ENCODE measurements around the gene GALK2. TPM values are rescaled to one million over a fixed set of nuclear protein-coding genes. Genes with fewer than 3 reads are reported as not detected.

Gene GALK2
- total RNA-seq, 2 experiments from 2014 or later: 27.9 to 31.5 TPM

DNA sequence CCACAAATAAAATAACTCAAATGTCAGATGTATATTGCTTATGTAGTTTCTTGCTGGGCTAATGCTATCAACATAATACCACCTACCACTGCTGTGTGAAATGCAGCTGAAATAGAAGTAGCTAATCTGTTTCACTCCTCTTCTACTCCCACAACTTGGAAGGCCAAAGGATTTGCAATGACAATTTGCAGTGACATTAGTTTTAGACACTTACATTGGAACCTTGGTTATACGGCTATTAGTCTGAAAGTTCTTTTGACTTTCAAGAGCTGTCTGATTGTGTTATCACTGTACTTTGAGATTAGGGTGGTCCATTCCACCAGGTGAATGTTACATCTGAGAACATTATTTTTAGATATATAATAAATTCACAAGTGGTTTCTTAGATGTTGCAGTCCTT, 48.1 kb upstream of the GALK2 start:
- no peaks in the 10 kb centered on the region; the same call in 1 of the 2 replicates for H4K20me1 ChIP-seq (ENCODE audit: insufficient read depth, low read length)
- intact Hi-C loops (cut with micrococcal nuclease; ENCODE audit: unreplicated experiment): no loop called here
- no peaks in the 10 kb centered on the region for H3K9me2 ChIP-seq (ENCODE audit: insufficient read depth, low read length)
- no peak for TF ChIP-seq EZH2phosphoT487 (IDR thresholded peaks at IDR 0.05; ENCODE audit: borderline replicate concordance, low read depth, low read length)
- TF ChIP-seq, protein P1, sequence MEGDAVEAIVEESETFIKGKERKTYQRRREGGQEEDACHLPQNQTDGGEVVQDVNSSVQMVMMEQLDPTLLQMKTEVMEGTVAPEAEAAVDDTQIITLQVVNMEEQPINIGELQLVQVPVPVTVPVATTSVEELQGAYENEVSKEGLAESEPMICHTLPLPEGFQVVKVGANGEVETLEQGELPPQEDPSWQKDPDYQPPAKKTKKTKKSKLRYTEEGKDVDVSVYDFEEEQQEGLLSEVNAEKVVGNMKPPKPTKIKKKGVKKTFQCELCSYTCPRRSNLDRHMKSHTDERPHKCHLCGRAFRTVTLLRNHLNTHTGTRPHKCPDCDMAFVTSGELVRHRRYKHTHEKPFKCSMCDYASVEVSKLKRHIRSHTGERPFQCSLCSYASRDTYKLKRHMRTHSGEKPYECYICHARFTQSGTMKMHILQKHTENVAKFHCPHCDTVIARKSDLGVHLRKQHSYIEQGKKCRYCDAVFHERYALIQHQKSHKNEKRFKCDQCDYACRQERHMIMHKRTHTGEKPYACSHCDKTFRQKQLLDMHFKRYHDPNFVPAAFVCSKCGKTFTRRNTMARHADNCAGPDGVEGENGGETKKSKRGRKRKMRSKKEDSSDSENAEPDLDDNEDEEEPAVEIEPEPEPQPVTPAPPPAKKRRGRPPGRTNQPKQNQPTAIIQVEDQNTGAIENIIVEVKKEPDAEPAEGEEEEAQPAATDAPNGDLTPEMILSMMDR (conservative IDR thresholded peaks at IDR 0.05; ENCODE audit: low read length): no peak
- CTCF ChIA-PET (ENCODE audit: unreplicated experiment): no interaction called here
- H2AFZ ChIP-seq (ENCODE audit: low read length): no peak overlapping the region
- no peaks in the 10 kb centered on the region for H3K9me3 ChIP-seq (ENCODE audit: low read length)
- no peak overlapping the region for H3K27ac ChIP-seq (ENCODE audit: low read depth, low read length, poor library complexity, severe bottlenecking)
- H3K4me2 ChIP-seq (ENCODE audit: low read length): no peak overlapping the region
- H3K4me1 ChIP-seq (ENCODE audit: insufficient read depth, low read length, poor library complexity, severe bottlenecking): no peaks in the 10 kb centered on the region
- H3K36me3 ChIP-seq (ENCODE audit: insufficient read depth, low read length): peaks cover 57% of the 10 kb centered on the region
- DNase-seq (ENCODE audit: low spot score): no peak
- no TSS peak for BruUV-seq (replicated peaks)
- no peak overlapping the region for H3K4me3 ChIP-seq (ENCODE audit: low read depth, low read length, poor library complexity, severe bottlenecking)
- 0 out of 2 replicates have a peak, but pooled peaks cover 3% of the 10 kb centered on the region for H3K79me2 ChIP-seq (ENCODE audit: insufficient read depth, low read depth, low read length)
- POLR2A ChIA-PET: interaction anchor here (0.6 to 1.2 kb wide), 2 partner anchors 128 to 244 kb away, joined by 3 to 4 read pairs; partner anchors contain the start of gene EID1

DNA sequence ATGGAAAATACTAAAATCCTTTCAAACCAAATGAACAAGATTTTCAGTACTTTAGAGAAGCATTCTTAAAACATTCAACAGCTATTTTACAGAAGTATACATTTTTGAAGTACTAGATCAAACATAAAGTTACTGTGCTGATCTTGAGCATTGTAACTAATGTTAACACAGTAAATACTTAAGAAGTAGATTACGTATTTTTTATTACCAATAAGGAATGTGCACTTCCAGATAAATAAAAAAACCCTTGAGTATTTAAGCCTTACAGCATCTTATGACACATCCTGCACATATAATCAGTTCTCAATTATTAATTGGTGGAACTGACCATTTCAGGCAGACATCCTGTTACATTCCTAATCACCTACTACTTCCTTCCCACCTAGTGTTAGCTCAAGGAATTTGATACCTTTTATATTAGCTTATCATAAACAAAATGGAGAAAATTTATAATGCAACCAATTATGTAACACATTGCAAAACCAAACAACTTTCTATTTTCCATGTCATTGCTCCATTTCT, 47.4 kb upstream of the GALK2 start:
- Histone ChIP-seq H2AFZ (ENCODE audit: low read length) (no peak overlapping the region), H3K9me3 (ENCODE audit: low read length) (no peaks in the 10 kb centered on the region), H3K4me3 (ENCODE audit: low read depth, low read length, poor library complexity, severe bottlenecking) (no peak overlapping the region), H3K79me2 (ENCODE audit: insufficient read depth, low read depth, low read length) (0 out of 2 replicates have a peak, but pooled peaks cover 3% of the 10 kb centered on the region), H3K36me3 (ENCODE audit: insufficient read depth, low read length) (peaks cover 63% of the 10 kb centered on the region), H3K4me2 (ENCODE audit: low read length) (no peak overlapping the region), H3K9me2 (ENCODE audit: insufficient read depth, low read length) (no peaks in the 10 kb centered on the region), H4K20me1 (ENCODE audit: insufficient read depth, low read length) (no peaks in the 10 kb centered on the region; the same call in 1 of the 2 replicates), H3K4me1 (ENCODE audit: insufficient read depth, low read length, poor library complexity, severe bottlenecking) (no peaks in the 10 kb centered on the region), H3K27ac (ENCODE audit: low read depth, low read length, poor library complexity, severe bottlenecking) (no peak overlapping the region)
- intact Hi-C loops (cut with micrococcal nuclease; ENCODE audit: unreplicated experiment): no loop called here
- no peak for DNase-seq (ENCODE audit: low spot score)
- ChIA-PET POLR2A (interaction anchor here (1.2 kb wide), 1 partner anchor 244 kb away, joined by 4 read pairs; the partner anchor contains the start of gene EID1), CTCF (ENCODE audit: unreplicated experiment) (no interaction called here)
- TF ChIP-seq, protein P1 (conservative IDR thresholded peaks at IDR 0.05; ENCODE audit: low read length): no peak
- TF ChIP-seq EZH2phosphoT487 (IDR thresholded peaks at IDR 0.05; ENCODE audit: borderline replicate concordance, low read depth, low read length): no peak
- no TSS peak for BruUV-seq (replicated peaks)

DNA sequence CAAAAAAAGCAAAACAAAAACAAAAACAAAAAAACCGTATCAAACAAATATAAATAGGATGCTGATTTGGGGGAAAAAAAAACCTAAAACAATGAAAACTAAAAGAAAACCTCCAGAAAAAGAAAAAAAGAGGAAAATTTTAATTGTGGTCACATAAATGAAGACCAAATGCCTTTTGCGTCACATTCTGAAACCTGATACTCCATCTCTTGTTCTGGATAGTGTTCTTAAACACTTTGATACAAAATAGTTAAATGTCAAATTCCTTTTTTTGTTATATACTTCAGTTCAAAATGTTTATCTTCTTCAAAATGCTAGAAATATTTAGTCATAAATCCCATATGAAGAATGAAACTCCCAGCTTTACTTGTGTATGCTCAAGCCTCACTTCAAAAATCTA, 45.7 kb upstream of the GALK2 start:
- Histone ChIP-seq H3K36me3 (ENCODE audit: insufficient read depth, low read length) (peaks cover 72% of the 10 kb centered on the region), H4K20me1 (ENCODE audit: insufficient read depth, low read length) (no peaks in the 10 kb centered on the region; the same call in 1 of the 2 replicates), H3K79me2 (ENCODE audit: insufficient read depth, low read depth, low read length) (0 out of 2 replicates have a peak, but pooled peaks cover 3% of the 10 kb centered on the region), H3K4me2 (ENCODE audit: low read length) (no peak overlapping the region), H3K9me2 (ENCODE audit: insufficient read depth, low read length) (no peaks in the 10 kb centered on the region), H3K4me1 (ENCODE audit: insufficient read depth, low read length, poor library complexity, severe bottlenecking) (no peaks in the 10 kb centered on the region), H3K9me3 (ENCODE audit: low read length) (no peaks in the 10 kb centered on the region), H3K27ac (ENCODE audit: low read depth, low read length, poor library complexity, severe bottlenecking) (no peak overlapping the region), H3K4me3 (ENCODE audit: low read depth, low read length, poor library complexity, severe bottlenecking) (no peak overlapping the region), H2AFZ (ENCODE audit: low read length) (no peak overlapping the region)
- BruUV-seq (replicated peaks): no TSS peak
- TF ChIP-seq, protein P1 (conservative IDR thresholded peaks at IDR 0.05; ENCODE audit: low read length): no peak
- TF ChIP-seq EZH2phosphoT487 (IDR thresholded peaks at IDR 0.05; ENCODE audit: borderline replicate concordance, low read depth, low read length): no peak
- intact Hi-C loops (cut with micrococcal nuclease; ENCODE audit: unreplicated experiment): no loop called here
- ChIA-PET POLR2A (no interaction called here), CTCF (ENCODE audit: unreplicated experiment) (no interaction called here)
- DNase-seq (ENCODE audit: low spot score): no peak

Data from OCI-LY7 (cell line).